Measurements from ENCODE around the gene APOBEC3A.

Gene APOBEC3A

DNA sequence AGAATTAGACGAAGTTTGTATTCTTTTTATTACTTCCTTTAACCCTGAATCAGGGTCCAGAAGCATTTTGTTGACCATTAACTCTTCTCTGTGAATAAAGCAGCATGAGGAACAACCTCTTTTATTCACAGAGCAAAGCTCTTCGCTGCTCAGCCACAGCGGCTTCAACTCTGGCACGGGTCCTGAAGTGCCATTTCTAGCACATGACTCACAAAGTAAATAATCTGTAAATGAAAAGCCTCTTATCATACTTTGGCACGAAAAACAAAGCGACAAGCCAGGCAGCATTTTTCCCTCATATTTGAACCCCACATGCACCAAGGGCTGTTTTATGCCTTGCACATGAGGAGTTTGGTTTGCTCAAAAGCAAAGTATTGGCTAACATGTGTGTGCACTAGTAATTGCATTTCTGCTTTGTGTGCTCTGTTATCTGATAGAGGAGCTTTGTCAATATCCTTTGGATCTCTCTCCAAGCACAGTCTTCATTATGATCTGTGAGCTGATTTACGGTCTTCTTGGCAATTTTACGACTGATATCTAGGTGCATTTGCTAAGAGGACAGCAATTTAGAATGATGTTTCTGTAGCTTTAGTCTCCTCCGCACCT lies 33.0 kb upstream of the APOBEC3A start:
- TF ChIP-seq, protein P1, sequence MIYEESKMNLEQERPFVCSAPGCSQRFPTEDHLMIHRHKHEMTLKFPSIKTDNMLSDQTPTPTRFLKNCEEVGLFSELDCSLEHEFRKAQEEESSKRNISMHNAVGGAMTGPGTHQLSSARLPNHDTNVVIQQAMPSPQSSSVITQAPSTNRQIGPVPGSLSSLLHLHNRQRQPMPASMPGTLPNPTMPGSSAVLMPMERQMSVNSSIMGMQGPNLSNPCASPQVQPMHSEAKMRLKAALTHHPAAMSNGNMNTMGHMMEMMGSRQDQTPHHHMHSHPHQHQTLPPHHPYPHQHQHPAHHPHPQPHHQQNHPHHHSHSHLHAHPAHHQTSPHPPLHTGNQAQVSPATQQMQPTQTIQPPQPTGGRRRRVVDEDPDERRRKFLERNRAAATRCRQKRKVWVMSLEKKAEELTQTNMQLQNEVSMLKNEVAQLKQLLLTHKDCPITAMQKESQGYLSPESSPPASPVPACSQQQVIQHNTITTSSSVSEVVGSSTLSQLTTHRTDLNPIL (CRISPR knock-in tag; IDR thresholded peaks at IDR 0.05; ENCODE audit: low read depth), result no peak
- peak; percentile 66 for TF ChIP-seq ISL1 (CRISPR knock-in tag; IDR thresholded peaks at IDR 0.05)

DNA sequence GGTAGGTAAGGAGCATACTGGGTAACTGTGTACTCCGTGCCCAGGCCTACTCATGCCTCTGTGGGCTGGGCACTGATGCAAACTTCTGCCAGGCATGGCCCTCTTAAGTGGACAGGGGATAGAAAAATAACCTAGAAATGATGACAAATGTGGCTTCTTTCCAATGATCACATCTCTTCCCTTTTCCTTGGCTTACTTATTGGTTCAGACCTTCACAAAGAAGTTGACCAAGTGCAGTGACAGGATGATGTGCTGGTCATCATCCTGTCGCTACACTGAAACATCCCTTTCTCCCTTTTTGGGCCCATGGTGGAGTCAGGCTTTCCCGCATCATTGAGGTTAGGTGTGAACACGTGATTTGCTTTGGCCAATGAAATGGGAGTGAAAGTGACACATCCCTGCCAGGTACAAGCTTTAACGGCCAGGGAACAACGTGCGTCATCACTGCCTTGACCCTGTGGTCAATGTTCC lies 31.8 kb upstream of the APOBEC3A start:
- ATAC-seq, result no peak
- no peak for TF ChIP-seq OSR1 (CRISPR knock-in tag; IDR thresholded peaks at IDR 0.05)
- TF ChIP-seq, protein P2, sequence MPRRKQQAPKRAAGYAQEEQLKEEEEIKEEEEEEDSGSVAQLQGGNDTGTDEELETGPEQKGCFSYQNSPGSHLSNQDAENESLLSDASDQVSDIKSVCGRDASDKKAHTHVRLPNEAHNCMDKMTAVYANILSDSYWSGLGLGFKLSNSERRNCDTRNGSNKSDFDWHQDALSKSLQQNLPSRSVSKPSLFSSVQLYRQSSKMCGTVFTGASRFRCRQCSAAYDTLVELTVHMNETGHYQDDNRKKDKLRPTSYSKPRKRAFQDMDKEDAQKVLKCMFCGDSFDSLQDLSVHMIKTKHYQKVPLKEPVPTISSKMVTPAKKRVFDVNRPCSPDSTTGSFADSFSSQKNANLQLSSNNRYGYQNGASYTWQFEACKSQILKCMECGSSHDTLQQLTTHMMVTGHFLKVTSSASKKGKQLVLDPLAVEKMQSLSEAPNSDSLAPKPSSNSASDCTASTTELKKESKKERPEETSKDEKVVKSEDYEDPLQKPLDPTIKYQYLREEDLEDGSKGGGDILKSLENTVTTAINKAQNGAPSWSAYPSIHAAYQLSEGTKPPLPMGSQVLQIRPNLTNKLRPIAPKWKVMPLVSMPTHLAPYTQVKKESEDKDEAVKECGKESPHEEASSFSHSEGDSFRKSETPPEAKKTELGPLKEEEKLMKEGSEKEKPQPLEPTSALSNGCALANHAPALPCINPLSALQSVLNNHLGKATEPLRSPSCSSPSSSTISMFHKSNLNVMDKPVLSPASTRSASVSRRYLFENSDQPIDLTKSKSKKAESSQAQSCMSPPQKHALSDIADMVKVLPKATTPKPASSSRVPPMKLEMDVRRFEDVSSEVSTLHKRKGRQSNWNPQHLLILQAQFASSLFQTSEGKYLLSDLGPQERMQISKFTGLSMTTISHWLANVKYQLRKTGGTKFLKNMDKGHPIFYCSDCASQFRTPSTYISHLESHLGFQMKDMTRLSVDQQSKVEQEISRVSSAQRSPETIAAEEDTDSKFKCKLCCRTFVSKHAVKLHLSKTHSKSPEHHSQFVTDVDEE (CRISPR knock-in tag; IDR thresholded peaks at IDR 0.05), result no peak

More for the DNA sequence above, 33.0 kb upstream of the APOBEC3A start:
- peak; percentile 75 for ATAC-seq

DNA sequence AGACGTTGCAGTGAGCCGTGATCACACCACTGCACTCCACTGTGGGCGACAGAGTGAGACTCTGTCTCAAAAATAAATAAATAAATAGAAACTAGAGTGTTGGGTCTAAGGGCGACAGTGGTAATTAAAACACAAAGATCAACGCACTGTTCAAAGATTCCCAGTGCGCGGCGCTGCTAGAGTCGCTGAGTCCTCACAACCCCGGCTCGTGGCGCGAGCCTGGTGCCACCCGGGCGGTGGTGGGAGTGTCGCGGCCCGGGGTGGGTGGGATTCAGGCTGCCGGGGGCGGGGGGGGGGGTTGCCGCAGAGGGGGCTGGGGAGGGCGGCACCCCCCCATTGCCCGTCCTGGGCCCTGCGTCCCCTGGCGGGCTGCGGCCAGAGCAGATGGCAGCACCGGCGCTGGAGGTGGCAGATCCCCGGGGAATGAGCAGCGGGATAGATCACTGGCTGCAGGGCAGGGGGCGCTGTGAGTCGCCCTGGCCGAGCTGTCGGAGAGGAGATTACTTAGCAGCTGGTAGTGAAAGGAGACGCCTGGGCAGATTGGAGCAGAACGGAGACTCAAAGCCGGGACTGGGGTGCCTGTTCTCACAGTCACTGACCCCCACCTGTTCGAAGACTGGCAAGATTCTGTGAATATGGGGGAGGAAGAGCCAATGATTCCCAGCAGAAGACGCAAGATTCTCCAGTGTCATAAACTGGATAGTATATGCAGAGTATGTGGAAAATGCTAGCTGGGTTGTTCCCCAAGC lies 30.2 kb upstream of the APOBEC3A start:
- peak; percentile 84 for ATAC-seq

DNA sequence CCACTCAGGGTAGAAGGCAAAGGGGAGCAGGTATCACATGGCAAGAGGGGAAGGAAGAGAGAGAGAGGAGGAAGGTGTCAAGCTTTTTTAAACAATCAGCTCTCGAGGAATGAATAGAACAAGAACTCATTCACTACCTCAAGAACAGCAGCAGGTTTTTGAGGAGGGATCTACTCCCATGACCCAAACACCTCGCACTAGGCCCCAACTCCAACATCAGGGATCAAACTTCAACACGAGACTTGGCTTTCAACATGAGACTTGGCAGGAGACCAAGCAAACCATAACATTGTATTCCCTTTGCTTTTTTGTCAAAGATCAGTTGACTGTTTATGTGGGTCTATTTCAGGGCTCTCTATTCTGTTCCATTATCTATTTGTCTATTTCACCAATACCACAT lies 26.9 kb upstream of the APOBEC3A start:
- ATAC-seq, result no peak
- no peak for TF ChIP-seq PPARA (CRISPR knock-in tag; IDR thresholded peaks at IDR 0.05; ENCODE audit: borderline replicate concordance)
- TF ChIP-seq ZNF8 (CRISPR knock-in tag; IDR thresholded peaks at IDR 0.05), result no peak
- no peak for TF ChIP-seq CSDC2 (CRISPR knock-in tag; IDR thresholded peaks at IDR 0.05)
- TF ChIP-seq, protein P3, sequence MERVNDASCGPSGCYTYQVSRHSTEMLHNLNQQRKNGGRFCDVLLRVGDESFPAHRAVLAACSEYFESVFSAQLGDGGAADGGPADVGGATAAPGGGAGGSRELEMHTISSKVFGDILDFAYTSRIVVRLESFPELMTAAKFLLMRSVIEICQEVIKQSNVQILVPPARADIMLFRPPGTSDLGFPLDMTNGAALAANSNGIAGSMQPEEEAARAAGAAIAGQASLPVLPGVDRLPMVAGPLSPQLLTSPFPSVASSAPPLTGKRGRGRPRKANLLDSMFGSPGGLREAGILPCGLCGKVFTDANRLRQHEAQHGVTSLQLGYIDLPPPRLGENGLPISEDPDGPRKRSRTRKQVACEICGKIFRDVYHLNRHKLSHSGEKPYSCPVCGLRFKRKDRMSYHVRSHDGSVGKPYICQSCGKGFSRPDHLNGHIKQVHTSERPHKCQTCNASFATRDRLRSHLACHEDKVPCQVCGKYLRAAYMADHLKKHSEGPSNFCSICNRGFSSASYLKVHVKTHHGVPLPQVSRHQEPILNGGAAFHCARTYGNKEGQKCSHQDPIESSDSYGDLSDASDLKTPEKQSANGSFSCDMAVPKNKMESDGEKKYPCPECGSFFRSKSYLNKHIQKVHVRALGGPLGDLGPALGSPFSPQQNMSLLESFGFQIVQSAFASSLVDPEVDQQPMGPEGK (CRISPR knock-in tag; IDR thresholded peaks at IDR 0.05; ENCODE audit: borderline replicate concordance), result no peak
- no peak for TF ChIP-seq GLIS3 (CRISPR knock-in tag; IDR thresholded peaks at IDR 0.05)
- TF ChIP-seq, protein P4, sequence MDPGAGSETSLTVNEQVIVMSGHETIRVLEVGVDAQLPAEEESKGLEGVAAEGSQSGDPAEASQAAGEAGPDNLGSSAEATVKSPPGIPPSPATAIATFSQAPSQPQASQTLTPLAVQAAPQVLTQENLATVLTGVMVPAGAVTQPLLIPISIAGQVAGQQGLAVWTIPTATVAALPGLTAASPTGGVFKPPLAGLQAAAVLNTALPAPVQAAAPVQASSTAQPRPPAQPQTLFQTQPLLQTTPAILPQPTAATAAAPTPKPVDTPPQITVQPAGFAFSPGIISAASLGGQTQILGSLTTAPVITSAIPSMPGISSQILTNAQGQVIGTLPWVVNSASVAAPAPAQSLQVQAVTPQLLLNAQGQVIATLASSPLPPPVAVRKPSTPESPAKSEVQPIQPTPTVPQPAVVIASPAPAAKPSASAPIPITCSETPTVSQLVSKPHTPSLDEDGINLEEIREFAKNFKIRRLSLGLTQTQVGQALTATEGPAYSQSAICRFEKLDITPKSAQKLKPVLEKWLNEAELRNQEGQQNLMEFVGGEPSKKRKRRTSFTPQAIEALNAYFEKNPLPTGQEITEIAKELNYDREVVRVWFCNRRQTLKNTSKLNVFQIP (CRISPR knock-in tag; IDR thresholded peaks at IDR 0.05; ENCODE audit: borderline replicate concordance, low read depth), result no peak
- TF ChIP-seq ZNF70 (CRISPR knock-in tag; IDR thresholded peaks at IDR 0.05), result no peak
- no peak for TF ChIP-seq TCF4 (CRISPR knock-in tag; IDR thresholded peaks at IDR 0.05; ENCODE audit: borderline replicate concordance)

More for the DNA sequence above, 30.2 kb upstream of the APOBEC3A start:
- TF ChIP-seq RARB (CRISPR knock-in tag; IDR thresholded peaks at IDR 0.05), result no peak
- no peak for TF ChIP-seq OSR1 (CRISPR knock-in tag; IDR thresholded peaks at IDR 0.05)
- TF ChIP-seq ZNF8 (CRISPR knock-in tag; IDR thresholded peaks at IDR 0.05), result no peak
- TF ChIP-seq BACH2 (CRISPR knock-in tag; IDR thresholded peaks at IDR 0.05; ENCODE audit: borderline replicate concordance), result no peak
- TF ChIP-seq ZNF565 (CRISPR knock-in tag; conservative IDR thresholded peaks at IDR 0.05; ENCODE audit: low read depth), result no peak
- TF ChIP-seq ARNTL (CRISPR knock-in tag; IDR thresholded peaks at IDR 0.05; ENCODE audit: borderline replicate concordance, low read depth), result no peak
- TF ChIP-seq, protein P3 (CRISPR knock-in tag; IDR thresholded peaks at IDR 0.05; ENCODE audit: borderline replicate concordance), result no peak
- TF ChIP-seq PPARA (CRISPR knock-in tag; IDR thresholded peaks at IDR 0.05; ENCODE audit: borderline replicate concordance), result no peak
- no peak for TF ChIP-seq SNAI2 (CRISPR knock-in tag; IDR thresholded peaks at IDR 0.05)
- no peak for TF ChIP-seq GLIS3 (CRISPR knock-in tag; IDR thresholded peaks at IDR 0.05)
- TF ChIP-seq TCF4 (CRISPR knock-in tag; IDR thresholded peaks at IDR 0.05; ENCODE audit: borderline replicate concordance), result no peak
- TF ChIP-seq ZNF70 (CRISPR knock-in tag; IDR thresholded peaks at IDR 0.05), result no peak

All from SK-N-SH treated with all-trans-retinoic acid at 6 μM for 48 hours (cell line).